Astrocyte (in vitro differentiated cells and primary cell): Measurements from ENCODE around the gene RAB3D.

ENCODE experiments used
- CTCF ChIP-seq: IDR thresholded peaks from 2 replicates; pipeline ENCODE4 v1.5.1; 2011; ENCODE audit warnings: low read depth, mild to moderate bottlenecking, inconsistent platforms, low read length, moderate library complexity; ENCODE audit not compliant: insufficient read depth
- EZH2 ChIP-seq: IDR thresholded peaks from 2 replicates; pipeline ENCODE4 v1.6.1; 2012; ENCODE audit warnings: mild to moderate bottlenecking, low read length, inconsistent platforms; ENCODE audit not compliant: insufficient read depth

GRCh38 chr19:11284515-11284914 is 54.9 kb downstream of the RAB3D start:
- TF ChIP-seq CTCF (no peak), EZH2 (no peak)
